Astrocyte of the spinal cord (primary cell): ENCODE results near the gene PEMT.

Experiments used
- DNase-seq: peaks from one replicate; pipeline ENCODE4 v3.0.0; 2011; ENCODE audit warnings: low read depth, low spot score
- H3K4me3 ChIP-seq: 2 replicates; pipeline ENCODE4 v1.5.1; 2011; ENCODE audit warnings: low read depth, mild to moderate bottlenecking, low read length, moderate library complexity
- CTCF ChIP-seq: IDR thresholded peaks from 2 replicates; pipeline ENCODE4 v1.5.1; 2012; ENCODE audit warnings: low read depth, mild to moderate bottlenecking, low read length, inconsistent platforms
- in situ Hi-C: cut with HindIII; loops from 2 replicates; pipeline ENCODE4 v1.10.0; 2017; ENCODE audit warnings: low sequenced_read_pairs

Gene PEMT

DNA sequence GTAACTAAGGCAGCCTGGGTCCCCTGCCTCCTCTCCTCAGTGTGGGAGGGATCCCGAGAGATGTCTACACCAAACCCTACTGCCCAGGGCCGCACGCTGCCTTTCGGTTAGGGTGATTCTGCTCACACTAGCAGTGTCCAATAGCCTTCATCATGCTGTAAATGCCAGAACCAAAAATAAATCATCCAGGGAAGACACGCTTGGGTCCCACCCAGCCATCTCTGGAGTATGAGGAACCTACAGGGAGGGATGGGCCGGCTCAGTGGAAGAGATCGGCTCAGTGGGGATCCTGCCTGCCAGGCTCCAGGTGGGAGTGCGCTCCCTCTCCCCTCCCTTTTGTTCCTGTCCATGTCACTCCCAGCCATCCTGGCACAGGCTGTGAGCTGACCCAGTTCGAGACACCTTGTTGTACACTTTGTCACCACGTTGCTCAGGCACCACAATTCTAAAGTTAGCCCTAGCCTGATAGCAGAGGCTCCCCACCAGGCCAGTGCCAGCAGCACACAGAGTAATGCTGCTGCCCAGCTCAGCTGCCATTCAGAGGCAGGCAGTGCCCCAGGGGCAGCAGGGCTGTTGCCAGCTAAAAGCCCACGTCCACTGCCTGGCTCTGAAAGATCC, 24.5 kb downstream of the PEMT start:
- no peak for DNase-seq
- TF ChIP-seq CTCF = no peak
- in situ Hi-C loops = no loop called here
- no peak overlapping the region for H3K4me3 ChIP-seq

DNA sequence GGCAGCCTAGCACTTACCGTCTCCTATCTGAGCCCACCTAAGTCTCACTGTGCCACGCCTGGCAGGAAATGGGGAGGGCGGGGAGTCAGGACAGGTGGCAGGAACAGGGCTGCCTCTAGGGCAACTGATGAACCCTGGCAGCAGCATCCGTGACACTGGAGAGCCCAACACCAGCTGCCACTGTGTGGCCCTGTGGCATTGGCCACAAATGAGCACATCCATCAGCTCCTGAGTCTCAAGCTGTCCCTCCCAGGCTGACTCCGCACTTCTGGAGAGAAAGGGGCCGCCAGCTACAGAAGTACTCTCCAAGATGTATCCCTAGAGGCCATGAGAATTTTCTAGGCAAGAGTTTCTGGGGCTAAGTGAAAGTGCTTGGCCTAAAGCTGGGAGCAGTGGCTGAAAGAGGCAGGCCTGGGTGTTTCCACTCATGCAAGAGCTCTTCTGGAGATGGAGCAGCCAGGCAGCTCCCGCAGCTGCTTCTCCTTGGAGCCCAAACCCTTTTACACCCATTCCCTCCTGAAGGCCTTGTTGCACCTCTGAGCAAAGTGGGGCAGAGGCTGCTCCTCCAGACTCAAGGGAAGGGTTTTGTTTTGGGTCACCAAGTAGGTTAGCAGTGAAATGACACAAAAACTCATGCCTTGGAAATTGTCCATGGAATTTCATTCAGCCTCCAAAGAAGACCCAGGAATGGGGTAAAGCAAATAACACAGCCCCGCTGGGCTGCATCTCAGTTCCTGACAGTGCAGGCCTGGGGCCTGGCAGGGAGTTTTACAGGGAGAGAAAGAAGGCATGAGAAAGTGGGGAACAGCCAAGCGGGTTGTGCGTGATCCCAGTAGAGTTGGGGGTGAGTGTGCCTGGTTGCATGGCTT, 25.8 kb downstream of the PEMT start:
- TF ChIP-seq CTCF = no peak
- no peak for DNase-seq
- H3K4me3 ChIP-seq = no peak overlapping the region
- in situ Hi-C loops = no loop called here

DNA sequence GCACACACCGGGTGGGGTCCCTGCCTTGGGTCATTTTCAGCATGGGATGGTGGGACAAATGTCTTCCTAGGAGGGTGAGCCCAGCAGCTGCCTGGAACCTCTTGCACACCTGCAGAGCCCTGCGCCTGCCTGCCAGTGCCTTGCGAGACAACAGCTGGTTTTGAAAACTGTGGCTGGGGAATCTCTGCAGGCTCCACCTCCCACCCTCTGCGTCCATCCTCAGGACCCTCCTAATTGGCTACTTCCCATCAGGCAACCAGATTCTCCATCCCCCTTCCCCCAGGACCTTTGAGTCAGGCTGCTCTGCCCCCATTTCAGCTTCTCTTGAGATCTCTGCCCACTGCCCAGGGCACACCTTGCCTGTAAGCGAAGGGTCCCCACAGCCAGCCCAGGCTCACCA, 26.6 kb downstream of the PEMT start:
- in situ Hi-C loops = no loop called here
- H3K4me3 ChIP-seq = no peak overlapping the region
- DNase-seq = no peak

DNA sequence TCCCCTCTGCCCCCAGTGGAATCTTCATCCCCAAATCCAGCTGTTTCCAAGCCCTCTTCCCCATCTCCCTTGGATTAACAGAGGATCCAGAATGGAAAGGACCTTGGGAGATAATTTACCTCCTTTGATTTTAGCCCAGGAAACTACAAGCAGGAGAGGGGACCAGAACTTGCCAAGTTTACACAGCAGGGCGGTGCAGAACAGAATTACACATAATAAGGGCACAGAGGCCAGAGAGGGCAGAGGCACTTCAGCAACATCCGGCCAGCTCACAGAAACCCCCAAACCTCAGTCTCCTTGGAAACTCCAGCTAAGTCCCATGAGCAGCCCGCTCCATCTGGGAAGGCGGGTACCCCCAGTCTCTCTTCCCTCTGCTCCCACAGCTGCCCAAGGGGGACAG, 27.2 kb downstream of the PEMT start:
- in situ Hi-C loops = no loop called here
- DNase-seq = no peak
- TF ChIP-seq CTCF = no peak
- H3K4me3 ChIP-seq = no peak overlapping the region

More for the DNA sequence above, 26.6 kb downstream of the PEMT start:
- no peak for TF ChIP-seq CTCF

GRCh38 chr17:17563530-17563929, 28.0 kb downstream of the PEMT start:
- DNase-seq = no peak
- TF ChIP-seq CTCF = no peak
- in situ Hi-C loops = no loop called here
- no peak overlapping the region for H3K4me3 ChIP-seq

DNA sequence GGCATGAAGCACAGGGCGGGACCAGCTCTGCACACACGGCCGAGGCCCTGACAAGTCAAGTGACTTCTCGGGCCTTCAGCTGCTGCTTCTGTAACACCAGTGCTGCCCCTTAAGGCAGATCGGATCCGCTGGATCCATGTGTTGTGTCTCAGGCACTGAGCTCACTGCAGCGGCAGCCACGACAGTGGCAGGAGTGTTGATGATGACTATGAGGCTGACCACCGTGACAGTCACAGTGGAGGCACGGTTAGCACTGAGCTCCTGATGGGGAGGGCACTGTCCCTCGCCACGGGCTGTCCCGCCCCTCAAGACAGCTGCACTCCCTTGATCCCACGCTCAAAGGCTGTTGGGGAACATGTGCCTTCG, 29.4 kb downstream of the PEMT start:
- no peak overlapping the region for H3K4me3 ChIP-seq
- DNase-seq = no peak
- TF ChIP-seq CTCF = no peak
- in situ Hi-C loops = no loop called here
